ENCODE measurements around the gene TEPSIN.

DNA sequence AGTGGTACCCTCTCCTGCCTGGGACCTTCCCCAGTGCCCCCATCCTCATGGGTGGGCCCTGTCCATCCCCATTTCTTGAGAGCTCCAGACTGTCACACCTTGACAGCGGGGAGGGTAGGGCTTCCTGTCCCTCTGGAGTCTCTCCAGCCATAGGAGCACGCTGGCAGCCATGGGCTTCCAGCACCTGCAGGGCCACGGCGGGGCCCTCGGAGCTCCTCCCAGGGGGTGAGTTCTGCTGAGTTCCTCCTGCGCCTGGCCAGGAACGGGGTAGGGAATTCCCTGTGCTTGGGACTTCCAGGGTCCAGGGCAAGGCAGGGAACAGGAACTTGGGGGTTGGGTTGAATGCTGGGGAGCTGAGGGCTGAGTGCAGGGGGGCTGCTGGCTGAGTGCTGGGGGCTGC, 49.8 kb downstream of the TEPSIN start:
- no peak for TF ChIP-seq CTCF (IDR thresholded peaks at IDR 0.05; ENCODE audit: insufficient read depth, low read length)
- TF ChIP-seq POLR2AphosphoS5 (IDR thresholded peaks at IDR 0.05; ENCODE audit: low read depth): no peak
- TF ChIP-seq REST (IDR thresholded peaks at IDR 0.05; ENCODE audit: insufficient replicate concordance, low read depth): no peak
- TF ChIP-seq SPI1 (IDR thresholded peaks at IDR 0.05; ENCODE audit: borderline replicate concordance, low read depth): no peak
